ENCODE results near the gene DRC1.
"Not testable (repeated sequence)": the region's sequence is repeated elsewhere in the genome, so short reads cannot be mapped to it uniquely, and the experiment has no call there.

Gene DRC1

GRCh38 chr2:26466662-26467310 is 65.1 kb downstream of the DRC1 start:
- H3K4me2 ChIP-seq, result no peak overlapping the region
- no peak overlapping the region for H3K4me3 ChIP-seq
- H3K9ac ChIP-seq, result no peak overlapping the region

GRCh38 chr2:26468544-26468943 is 66.8 kb downstream of the DRC1 start:
- not testable (repeated sequence) for H3K36me3 ChIP-seq, H3K27me3 ChIP-seq, H3K4me3 ChIP-seq, H3K27ac ChIP-seq, H3K9ac ChIP-seq, H3K9me3 ChIP-seq, H3K4me2 ChIP-seq, H4K20me1 ChIP-seq
- H3K4me1 ChIP-seq, result peaks cover 12% of the 10 kb centered on the region

More at GRCh38 chr2:26466662-26467310, 65.1 kb downstream of the DRC1 start:
- H3K4me1 ChIP-seq, result peaks cover 12% of the 10 kb centered on the region
- H3K9me3 ChIP-seq, result no peaks in the 10 kb centered on the region
- H3K36me3 ChIP-seq, result no peaks in the 10 kb centered on the region
- no peak overlapping the region for H3K27ac ChIP-seq
- H4K20me1 ChIP-seq, result no peaks in the 10 kb centered on the region
- no peak for TF ChIP-seq Cebpa-rat (IDR thresholded peaks at IDR 0.05)
- no peaks in the 10 kb centered on the region for H3K27me3 ChIP-seq

GRCh38 chr2:26469092-26469710 is 67.5 kb downstream of the DRC1 start:
- H3K4me3 ChIP-seq, result no peak overlapping the region
- no peak overlapping the region for H3K4me2 ChIP-seq
- H3K27me3 ChIP-seq, result no peaks in the 10 kb centered on the region
- no peaks in the 10 kb centered on the region for H4K20me1 ChIP-seq
- TF ChIP-seq Cebpa-rat (IDR thresholded peaks at IDR 0.05), result no peak
- H3K27ac ChIP-seq, result no peak overlapping the region
- no peaks in the 10 kb centered on the region for H3K9me3 ChIP-seq
- no peaks in the 10 kb centered on the region for H3K36me3 ChIP-seq
- H3K4me1 ChIP-seq, result peaks cover 11% of the 10 kb centered on the region
- no peak overlapping the region for H3K9ac ChIP-seq

- no peaks in the 10 kb centered on the region for H3K36me3 ChIP-seq
- no peak overlapping the region for H3K27ac ChIP-seq
- no peak overlapping the region for H3K4me2 ChIP-seq
- H3K9me3 ChIP-seq, result no peaks in the 10 kb centered on the region
- H3K27me3 ChIP-seq, result no peaks in the 10 kb centered on the region
- H3K9ac ChIP-seq, result no peak overlapping the region
- H4K20me1 ChIP-seq, result no peaks in the 10 kb centered on the region
- peaks cover 4% of the 10 kb centered on the region for H3K4me1 ChIP-seq
- no peak overlapping the region for H3K4me3 ChIP-seq
- no peak for TF ChIP-seq Cebpa-rat (IDR thresholded peaks at IDR 0.05)
These were observed 68.2 kb downstream of the DRC1 start for GRCh38 chr2:26469955-26470354.

GRCh38 chr2:26470601-26471260 is 69.0 kb downstream of the DRC1 start:
- no peak overlapping the region for H3K4me3 ChIP-seq
- H4K20me1 ChIP-seq, result no peaks in the 10 kb centered on the region
- H3K36me3 ChIP-seq, result no peaks in the 10 kb centered on the region
- TF ChIP-seq Cebpa-rat (IDR thresholded peaks at IDR 0.05), result no peak
- no peaks in the 10 kb centered on the region for H3K9me3 ChIP-seq
- no peaks in the 10 kb centered on the region for H3K27me3 ChIP-seq
- no peak overlapping the region for H3K9ac ChIP-seq
- no peak overlapping the region for H3K4me2 ChIP-seq
- H3K27ac ChIP-seq, result no peak overlapping the region
- H3K4me1 ChIP-seq, result no peaks in the 10 kb centered on the region

GRCh38 chr2:26471289-26471688 is 69.6 kb downstream of the DRC1 start:
- no peak for TF ChIP-seq Cebpa-rat (IDR thresholded peaks at IDR 0.05)
- H3K36me3 ChIP-seq, result no peaks in the 10 kb centered on the region
- no peak overlapping the region for H3K4me3 ChIP-seq
- no peak overlapping the region for H3K27ac ChIP-seq
- no peaks in the 10 kb centered on the region for H4K20me1 ChIP-seq
- no peaks in the 10 kb centered on the region for H3K9me3 ChIP-seq
- H3K4me2 ChIP-seq, result no peak overlapping the region
- H3K9ac ChIP-seq, result no peak overlapping the region
- no peaks in the 10 kb centered on the region for H3K4me1 ChIP-seq
- H3K27me3 ChIP-seq, result no peaks in the 10 kb centered on the region

- peaks cover under 1% of the 10 kb centered on the region for H3K4me1 ChIP-seq
- no peaks in the 10 kb centered on the region for H3K9me3 ChIP-seq
- no peaks in the 10 kb centered on the region for H3K36me3 ChIP-seq
- no peak overlapping the region for H3K27ac ChIP-seq
- H3K4me2 ChIP-seq, result no peak overlapping the region
- no peaks in the 10 kb centered on the region for H4K20me1 ChIP-seq
- H3K27me3 ChIP-seq, result no peaks in the 10 kb centered on the region
- no peak overlapping the region for H3K9ac ChIP-seq
- no peak for TF ChIP-seq Cebpa-rat (IDR thresholded peaks at IDR 0.05)
- no peak overlapping the region for H3K4me3 ChIP-seq
These were observed 70.3 kb downstream of the DRC1 start for GRCh38 chr2:26471766-26472706.

GRCh38 chr2:26472821-26473655 is 71.3 kb downstream of the DRC1 start:
- H3K27ac ChIP-seq, result no peak overlapping the region
- H3K36me3 ChIP-seq, result no peaks in the 10 kb centered on the region
- H3K4me2 ChIP-seq, result no peak overlapping the region
- H4K20me1 ChIP-seq, result no peaks in the 10 kb centered on the region
- no peak overlapping the region for H3K4me3 ChIP-seq
- H3K9me3 ChIP-seq, result no peaks in the 10 kb centered on the region
- H3K4me1 ChIP-seq, result peaks cover 11% of the 10 kb centered on the region
- no peak for TF ChIP-seq Cebpa-rat (IDR thresholded peaks at IDR 0.05)
- no peak overlapping the region for H3K9ac ChIP-seq
- H3K27me3 ChIP-seq, result no peaks in the 10 kb centered on the region

- no peak for TF ChIP-seq Cebpa-rat (IDR thresholded peaks at IDR 0.05)
- Histone ChIP-seq H3K36me3 (no peaks in the 10 kb centered on the region), H4K20me1 (no peaks in the 10 kb centered on the region)
These were observed 72.1 kb downstream of the DRC1 start for GRCh38 chr2:26473796-26474195.

More at GRCh38 chr2:26473796-26474195, 72.1 kb downstream of the DRC1 start:
- no peak overlapping the region for H3K4me2 ChIP-seq
- peaks cover 17% of the 10 kb centered on the region for H3K4me1 ChIP-seq
- H3K4me3 ChIP-seq, result no peak overlapping the region
- H3K27me3 ChIP-seq, result no peaks in the 10 kb centered on the region
- no peak overlapping the region for H3K9ac ChIP-seq
- no peak overlapping the region for H3K27ac ChIP-seq
- H3K9me3 ChIP-seq, result no peaks in the 10 kb centered on the region

Data from BLaER1 (cell line).